ENCODE data around the gene CEBPG.

CEBPG gene

GRCh38 chr19:33373453-33374235 lies at the start of gene CEBPG:
TSS of gene CEBPG (plus strand) at chr19:33373709. CDS start at chr19:33379240, 5,531 bp downstream.
- no peak for DNase-seq

DNA sequence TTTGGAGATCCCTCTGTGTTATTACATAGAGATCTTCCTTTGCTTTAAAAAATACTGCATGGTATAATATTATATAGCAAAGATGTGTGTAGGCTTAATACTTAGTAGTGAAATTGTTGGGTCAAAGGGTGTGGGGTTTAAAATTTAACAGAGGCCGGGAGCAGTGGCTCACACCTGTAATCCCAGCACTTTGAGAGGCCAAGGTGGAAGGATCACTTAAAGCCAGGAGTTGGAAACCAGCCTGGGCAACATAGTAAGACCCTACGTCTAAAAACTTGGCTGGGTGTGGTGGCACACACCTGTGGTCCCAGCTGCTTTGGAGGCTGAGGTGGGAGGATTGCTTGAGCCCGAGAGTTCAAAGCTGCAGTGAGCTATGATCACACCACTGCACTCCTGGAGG lies 48.9 kb upstream of the CEBPG start:
- DNase-seq: no peak

DNA sequence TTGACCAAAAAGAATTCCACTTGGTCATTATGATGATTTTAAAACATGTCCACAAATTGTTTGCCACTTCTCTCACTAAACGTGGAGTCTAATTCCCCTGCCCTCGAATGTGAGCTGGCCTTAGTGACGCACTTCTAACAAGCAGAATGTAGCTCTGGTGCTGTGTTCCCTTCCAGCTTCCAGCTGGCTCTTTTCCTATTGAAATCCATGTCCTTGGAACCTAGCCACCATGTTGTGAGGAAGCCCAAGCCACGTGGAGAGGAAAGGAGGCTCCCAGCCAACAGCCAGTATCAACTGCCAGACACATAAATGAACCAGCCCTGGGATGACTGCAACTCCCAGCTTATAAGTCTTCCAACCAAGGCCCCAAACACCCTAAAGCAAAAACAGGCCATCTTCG lies 47.6 kb upstream of the CEBPG start:
- no peak for DNase-seq

GRCh38 chr19:33329060-33329459 lies 44.4 kb upstream of the CEBPG start:
- no peak for DNase-seq

- no peak for DNase-seq
Observed at GRCh38 chr19:33329736-33330135, 43.8 kb upstream of the CEBPG start.

DNA sequence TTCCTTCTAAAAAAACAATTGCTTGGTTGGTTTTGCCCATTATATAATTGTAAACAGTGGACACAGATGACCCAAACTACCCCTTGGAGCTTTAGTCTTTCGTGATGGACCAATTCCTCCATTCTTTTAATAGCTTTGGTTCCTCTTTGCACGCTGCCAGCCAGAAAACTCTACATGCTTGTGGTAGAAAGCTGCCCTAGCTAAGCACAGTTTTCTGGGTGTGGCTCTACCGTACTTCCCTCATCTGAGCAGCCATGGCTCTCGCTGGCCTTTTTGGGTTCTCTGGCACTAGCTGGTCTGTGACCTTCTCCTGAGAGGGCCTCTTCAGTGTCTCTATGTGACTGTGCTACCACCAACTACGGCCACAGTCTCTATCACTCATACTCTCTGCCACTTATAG lies 41.3 kb upstream of the CEBPG start:
- DNase-seq: no peak

GRCh38 chr19:33333151-33333550 lies 40.4 kb upstream of the CEBPG start:
- no peak for DNase-seq

DNA sequence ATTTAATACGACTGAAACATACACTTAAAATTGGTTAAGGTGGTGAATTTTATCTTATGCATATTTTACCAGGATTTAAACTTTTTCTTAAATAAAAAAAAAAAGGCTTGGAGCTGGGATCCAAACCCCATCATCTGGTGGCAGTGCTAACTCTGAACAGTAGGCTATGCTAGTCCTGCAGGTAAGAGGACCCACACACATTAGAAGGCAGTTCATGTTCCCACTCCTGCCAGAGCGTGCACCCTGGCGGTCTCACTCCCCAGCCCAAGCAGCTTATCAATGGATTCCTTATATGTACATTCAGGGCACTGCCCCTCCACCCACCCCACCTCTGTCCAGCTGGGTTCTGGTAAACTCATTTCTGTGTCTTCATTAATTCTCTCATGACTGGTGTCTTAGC lies 39.9 kb upstream of the CEBPG start:
- DNase-seq: no peak

DNA sequence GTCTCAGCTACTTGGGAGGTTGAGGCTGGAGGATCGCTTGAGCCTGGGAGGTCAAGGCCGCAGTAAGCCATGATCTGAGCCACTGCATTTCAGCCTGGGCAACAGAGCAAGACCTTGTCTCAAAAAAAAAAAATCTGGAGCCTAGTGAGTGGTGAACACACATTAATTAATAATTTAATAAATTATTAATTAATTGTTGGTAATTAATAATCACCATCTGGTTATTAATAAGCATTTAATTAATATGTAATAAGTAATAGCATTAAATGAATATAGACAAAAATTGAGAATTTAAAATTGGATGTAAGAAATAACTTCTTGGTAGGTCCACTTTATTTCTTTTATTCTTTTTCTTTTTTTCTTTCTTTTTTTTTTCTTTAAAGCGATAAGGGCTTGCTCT lies 39.2 kb upstream of the CEBPG start:
- DNase-seq: no peak

DNA sequence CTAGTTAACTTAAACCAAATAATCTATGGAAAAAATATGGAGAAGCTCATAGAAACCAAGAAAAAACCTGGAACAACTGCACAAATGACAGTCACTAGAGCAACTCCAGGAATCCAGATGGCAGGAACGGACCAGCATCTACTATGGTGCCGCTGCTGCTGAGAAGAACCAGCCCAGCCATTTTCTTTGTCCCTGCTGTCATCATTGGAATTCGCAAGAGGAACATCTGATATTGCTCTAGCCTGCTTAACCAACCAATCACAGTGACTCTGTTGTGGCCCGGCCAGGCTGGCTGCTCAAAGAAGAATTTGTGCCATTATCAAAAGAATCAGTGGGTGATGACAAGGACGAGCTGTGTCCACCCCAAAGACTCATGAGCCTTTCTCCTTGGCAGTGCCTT lies 38.1 kb upstream of the CEBPG start:
- DNase-seq: no peak

DNA sequence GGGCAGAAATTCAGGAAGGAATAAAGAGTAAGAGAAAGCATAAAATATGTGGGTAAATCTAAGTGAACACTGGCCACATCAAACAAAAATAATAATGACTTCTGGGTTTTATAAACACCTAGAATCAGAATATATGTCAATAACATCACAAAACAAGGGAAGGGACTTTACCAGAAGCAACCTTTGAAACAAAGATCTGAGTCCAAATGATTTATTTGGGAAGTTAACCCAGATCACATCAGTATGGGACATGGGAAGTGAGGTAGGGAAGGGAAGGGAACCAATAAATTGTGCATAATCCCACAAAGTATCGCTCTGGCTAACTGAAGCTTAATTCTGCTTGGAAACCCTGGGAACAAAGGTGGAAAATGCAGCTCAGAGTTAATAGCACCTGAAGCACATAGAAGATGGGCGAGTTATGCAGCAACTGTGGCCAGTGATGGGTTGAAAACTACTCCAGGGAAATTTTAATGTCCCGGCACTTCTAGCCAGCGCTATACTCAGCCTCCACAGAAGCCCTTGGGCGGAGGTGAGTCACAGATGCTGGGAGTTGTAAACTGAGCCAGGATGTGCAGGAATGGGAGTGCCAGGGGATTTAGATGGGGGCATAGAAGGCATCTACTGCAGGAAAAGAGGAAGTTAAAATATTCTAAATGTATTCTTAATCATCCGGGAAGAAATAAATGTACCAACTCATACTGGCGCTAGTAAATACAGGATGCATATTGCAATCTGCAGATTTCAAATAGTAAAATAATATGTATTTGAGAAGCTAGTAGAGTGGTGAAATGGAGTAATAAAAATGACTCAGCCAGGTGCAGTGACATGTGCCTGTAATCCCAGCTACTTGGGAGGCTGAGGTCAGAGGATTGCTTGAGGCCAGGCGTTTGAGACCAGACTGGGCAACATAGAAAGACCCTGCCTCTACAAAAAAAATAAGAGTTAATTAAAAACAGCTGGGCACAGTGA lies 34.2 kb upstream of the CEBPG start:
- DNase-seq: no peak

DNA sequence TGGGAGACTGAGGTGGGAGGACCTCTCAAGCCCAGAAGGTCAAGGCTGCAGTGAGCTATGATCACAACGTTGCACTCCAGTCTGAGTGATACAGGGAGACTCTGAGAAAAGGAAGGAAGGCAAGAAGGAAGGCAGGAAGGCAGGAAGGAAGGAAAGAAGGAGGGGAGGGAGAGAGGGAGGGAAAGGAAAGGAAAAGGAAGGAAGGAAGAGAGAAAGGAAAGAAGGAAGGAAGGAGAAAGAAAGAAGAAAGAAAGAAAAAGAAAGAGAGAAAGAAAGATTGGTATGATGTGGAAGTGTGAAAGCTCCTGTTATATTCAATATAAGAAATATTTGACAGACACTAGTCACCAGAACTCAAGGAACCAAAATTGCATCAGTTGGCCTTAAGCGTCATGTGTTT lies 32.5 kb upstream of the CEBPG start:
- DNase-seq: no peak

GRCh38 chr19:33343301-33343700 lies 30.2 kb upstream of the CEBPG start:
- no peak for DNase-seq

DNA sequence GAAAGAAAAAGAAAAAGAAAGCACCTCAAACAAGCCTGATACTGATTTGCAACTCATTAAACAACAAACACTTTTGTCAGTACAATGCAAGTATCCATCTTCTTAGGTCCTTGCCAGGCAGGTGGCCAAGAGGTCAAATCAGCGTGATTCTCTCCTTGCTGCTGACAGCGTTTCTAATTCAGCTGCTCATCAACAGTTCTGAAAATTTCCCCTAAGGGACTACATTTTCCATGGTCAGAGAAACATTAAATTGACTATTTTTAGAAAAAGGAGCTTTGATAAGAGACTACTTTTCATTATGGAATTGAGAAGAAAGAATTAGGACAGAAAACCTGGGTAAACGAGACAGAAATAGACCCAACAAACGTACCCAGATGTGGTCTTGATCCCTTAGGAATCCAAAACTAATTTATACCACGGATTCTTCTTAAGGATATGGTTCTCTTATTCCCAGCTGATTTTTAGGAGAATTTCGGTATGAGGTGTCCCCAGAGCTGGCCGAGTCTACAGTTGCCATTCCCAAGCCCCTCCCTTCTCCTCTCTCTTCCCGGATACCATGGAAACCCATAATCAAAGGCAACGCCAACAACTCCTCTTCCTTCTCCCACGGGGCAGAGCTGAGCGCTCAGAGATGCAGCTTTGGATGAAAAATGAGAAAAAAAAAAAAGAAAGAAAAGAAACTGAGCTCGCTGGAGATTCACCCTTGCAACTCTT lies 29.5 kb upstream of the CEBPG start:
- DNase-seq: no peak

DNA sequence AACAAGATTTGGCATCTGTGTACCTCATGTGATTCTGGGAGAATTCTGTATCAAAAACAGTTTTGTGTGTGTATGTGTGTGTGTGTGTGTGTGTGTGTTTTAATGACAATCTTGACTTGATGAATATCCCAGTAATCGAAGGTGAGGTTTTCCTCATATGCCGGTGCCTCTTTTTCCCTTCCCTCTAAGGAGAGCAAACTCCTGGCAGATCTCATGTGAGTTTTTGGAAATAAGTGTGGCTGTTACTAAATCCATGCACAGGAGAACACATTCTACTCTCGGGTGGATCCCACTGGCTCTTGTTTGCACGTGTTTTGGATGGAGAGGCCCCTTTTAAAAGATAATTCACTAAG lies 29.0 kb upstream of the CEBPG start:
- no peak for DNase-seq

GRCh38 chr19:33345163-33345562 lies 28.3 kb upstream of the CEBPG start:
- DNase-seq: no peak

GRCh38 chr19:33346665-33347064 lies 26.8 kb upstream of the CEBPG start:
- DNase-seq: no peak

GRCh38 chr19:33347300-33347699 lies 26.2 kb upstream of the CEBPG start:
- no peak for DNase-seq

- no peak for DNase-seq
Observed at GRCh38 chr19:33348301-33349010, 25.1 kb upstream of the CEBPG start.

DNA sequence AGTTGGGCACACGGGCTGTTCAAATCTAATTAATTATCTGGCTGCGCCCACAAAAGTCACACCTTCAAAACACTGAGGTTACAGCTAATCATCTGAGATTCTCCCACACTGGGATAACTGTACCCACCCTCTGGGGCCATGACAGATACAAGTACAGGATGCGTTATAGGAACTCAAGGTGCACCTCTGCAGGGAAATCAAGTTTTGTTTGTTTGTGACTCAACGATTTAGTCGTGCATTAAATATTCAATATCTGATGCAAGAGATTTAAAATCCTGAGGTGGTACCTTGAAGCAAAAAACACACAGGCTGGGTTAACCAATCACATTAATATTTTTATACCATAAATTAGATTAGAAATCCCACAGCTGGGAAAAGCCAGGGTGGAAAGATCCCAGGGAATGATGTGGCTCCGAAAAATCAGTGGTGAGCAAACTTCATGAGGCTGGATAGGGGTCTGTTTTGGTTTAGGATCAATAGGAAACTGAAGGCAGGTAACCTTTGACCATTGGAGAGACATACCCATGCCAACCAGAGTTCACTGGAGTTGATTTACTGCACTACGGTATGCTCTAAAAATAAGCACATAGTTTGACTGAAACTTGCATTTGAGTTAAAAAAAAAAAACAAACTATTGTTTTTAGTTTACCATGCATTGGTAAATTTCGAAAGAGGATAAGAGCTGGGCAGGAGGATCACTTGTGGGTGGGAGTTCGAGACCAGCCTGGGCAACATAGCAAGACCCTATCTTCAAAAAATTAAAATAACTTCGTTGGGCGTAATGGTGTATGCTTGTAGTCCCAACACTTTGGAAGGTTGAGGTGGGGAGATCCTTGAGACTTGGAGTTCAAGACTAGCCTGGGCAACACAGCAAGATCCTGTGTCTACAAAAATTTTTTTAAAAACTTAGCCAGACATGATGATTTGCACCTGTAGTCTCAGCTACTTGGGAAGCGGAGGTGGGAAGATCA lies 23.9 kb upstream of the CEBPG start:
- DNase-seq: no peak

DNA sequence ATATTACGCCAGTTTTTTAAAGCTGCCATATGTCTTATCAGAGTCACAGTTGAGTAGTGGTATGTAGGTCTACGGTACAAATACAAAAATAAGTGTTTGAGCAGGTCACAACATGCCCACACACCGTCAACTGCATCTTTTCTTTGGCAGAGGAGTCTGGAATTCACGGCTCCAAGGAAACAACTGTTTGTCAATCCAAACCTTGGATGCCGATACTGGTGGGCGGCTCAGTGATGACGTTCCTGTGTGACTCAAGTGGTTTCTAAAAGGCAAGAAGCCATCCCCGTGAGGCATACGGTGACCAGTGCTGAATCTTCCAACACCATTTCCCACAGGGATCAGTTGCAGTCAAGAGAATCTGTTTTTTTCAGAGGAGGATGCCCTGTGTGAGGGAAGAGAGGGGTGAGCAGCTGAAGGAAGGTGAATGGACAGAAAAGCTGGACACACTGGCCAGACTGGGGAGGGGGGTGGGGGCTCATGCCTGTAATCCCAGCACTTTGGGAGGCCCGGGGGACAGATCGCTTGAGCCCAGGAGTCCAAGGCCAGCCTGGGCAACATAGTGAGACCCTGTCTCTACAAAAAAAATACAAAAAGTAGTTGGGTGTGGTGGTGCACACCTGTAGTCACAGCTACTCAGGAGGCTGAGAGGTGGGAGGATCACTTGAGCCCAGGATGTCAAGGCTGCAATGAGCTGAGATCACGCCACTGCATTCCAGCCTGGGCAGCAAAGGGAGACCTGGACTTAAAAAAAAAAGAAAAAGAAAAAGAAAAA lies 22.8 kb upstream of the CEBPG start:
- no peak for DNase-seq
